HG03196 (cell line): ENCODE results near the gene ARHGAP24.
"Not testable (repeated sequence)": the region's sequence is repeated elsewhere in the genome, so short reads cannot be mapped to it uniquely, and the experiment has no call there.

Experiments used
- ATAC-seq: cut with Tn5 transposase; IDR thresholded peaks from one replicate; pipeline ENCODE4 v1.9.1; 2021; ENCODE audit not compliant: unreplicated experiment

Gene ARHGAP24

DNA sequence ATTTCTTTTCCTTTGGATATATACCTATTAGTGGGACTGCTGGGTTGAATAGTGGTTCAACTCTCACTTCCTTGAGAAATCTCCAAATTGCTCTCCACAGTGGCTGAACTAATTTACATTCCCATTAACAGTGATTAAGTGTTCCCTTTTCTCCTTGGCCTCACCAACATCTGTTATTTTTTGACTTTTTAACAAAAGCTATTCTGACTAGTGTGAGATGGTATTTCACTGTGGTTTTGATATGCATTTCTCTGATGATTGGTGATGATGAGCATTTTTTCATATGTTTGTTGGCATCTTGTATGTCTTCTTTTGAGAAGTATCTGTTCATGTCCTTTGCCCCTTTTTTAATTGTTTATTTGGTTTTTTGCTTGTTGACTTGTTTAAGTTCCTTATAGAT, 471.9 kb downstream of the ARHGAP24 start:
- no peak for ATAC-seq

DNA sequence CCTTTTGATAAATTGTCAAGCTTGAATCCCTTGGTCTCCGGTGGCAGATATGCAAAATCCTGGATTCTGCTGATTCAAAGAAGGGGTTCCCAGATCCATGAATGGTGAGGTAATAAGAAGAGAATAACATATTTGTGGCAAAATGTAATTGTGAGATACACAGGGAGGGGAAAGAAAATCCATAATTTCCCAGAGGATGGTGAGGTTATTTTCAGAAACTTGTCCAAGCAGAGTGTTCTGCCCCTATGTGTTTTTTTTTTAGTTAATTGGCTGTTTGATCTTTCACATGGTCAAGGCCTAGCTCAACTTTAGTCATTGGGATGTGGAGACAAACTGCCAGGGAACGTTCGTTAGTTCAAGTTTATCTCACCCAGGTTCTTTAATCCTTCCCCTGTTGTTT, 476.1 kb downstream of the ARHGAP24 start:
- no peak for ATAC-seq

DNA sequence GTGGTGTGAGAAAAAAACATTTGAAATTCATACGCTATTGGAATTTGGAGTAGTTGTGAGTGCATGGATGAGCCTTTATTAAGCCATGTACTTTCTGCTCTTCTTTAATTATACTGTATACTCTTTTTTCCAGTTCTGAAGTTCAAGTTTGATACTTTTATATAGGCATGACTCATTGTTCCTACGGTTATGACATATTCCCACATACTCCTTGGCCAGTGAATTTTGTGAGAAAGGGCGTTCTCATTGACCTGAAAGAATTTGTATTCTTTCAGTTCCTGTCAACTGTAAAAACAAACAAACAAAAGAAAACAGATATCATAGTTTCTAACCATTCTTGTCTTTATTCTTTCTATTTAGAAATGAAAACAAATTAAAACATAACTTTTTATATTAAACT, 477.6 kb downstream of the ARHGAP24 start:
- ATAC-seq, result no peak

DNA sequence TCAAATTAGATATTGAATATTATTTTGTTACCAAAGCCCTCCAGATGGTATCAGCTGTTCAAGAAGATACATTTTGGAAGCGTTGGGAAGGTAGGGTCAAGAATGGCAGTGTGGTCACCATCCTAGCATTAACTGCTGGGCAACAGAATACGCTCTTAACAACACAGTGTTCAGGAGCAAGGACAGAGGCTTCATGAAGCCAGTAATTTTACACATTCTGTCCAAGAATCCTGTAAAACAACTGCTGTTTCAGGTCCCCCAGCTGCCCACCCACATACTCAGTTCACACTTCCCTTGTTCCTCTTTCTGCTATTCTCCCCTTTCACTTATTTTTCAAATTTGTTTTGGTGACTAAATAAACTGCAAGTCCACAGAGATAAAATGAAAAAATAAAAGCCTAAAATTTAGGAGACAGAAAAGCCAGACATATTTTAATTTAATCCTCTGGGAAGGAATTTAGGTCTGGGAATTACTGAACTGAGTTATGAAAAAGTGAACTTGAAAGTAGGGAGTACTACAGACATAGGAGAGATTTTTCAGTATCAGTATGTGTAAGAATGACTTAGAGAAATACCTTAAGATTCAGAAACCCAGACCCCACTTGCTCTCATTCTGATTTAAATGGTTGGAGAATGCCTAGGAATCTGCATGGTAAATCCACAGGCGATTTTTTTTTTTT, 478.2 kb downstream of the ARHGAP24 start:
- ATAC-seq, result no peak

DNA sequence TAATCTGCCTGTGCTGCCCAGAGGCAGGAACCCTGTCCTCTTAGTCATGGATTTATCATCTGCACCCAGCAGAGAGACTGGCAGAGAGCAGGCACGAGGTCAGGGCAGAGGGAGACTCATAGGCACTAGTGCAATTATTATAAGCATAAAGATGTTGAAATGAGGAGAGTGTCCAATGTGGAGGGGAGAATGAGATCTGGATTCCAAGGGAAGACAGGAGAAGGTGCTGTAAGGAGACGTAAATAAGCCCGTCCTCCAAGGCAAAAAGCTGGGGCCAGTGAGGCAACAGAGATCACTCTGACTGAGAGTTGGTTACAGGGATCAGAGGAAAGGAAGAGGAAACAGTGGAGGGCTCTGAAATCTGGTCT, 478.7 kb downstream of the ARHGAP24 start:
- no peak for ATAC-seq

DNA sequence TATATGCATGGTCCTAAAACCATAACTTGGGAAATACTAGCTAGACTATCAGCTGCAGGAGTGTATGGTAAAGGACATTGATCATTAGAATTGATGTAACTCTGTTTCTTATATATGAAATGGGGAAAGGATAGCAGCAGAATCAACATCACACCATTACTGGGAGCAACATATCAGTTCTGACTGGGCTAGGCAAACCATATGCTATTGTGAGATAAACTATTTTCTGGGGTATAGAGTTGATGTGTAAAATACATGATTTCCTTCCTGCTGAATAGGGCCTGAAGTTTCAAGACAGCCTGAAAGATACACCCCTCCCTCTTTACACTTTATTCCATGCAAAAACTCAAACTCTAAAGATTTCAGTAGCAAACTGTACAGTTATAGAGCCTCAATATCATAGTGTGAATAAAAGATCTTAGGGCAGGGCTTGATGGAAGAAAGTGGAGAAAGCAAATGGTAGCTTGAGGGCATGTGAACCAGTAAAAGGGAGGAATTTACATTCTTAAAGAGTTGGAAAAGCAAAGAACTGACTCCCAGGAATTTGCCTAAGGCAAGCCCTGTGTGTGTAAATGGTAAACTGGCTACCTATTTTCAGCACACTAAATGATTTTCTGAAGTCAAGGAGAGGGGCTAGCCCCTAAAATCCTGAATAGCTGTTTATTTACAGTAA, 480.8 kb downstream of the ARHGAP24 start:
- no peak for ATAC-seq

DNA sequence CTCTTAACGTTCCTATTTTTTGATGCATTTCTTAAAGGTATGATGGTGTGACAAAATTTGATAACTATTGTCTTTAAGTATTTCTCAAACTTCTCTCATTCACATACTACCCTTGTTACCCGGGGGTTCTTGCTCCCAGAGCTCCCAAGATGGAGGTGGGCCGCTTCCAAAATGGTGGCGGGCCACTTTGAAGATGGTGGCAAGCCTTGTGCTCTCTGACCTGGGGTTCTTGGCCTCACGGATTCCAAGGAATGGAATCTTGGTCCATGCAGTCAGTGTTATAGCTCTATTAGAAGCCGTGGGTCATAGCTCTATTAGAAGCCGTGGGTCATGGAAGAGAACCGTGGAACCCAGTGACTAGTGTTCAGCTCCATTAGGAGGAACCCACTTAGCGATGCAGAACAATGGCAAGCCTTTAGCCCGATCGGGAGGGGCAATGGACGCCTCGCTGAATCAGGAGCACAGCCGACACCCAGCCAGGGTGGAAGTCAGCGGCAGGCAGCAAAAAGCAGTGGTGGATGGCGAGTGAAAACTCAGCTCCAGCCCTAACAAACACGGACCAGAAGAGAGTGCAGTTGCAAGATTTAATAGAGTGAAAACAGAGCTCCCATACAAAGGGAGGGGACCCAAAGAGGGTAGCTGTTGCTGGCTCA, 481.5 kb downstream of the ARHGAP24 start:
- ATAC-seq, result no peak

DNA sequence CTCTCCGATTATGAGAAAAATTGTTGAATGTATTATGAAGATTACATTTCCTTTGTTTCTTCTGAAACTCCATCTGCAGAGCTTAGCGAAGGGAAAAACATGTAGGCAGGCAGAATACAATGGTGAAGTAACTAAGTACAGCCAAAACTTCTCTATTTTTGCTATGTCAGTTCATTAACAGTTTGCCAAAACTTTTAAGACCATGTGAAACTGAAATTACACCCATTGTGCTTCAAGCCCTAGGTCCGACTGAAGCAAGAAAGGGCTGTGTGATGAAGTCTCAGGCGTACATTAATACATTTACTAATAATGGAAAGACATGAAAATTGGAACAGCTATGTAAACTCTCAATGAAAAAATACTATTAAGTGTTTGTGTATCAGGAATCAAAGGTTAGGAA, 486.9 kb downstream of the ARHGAP24 start:
- ATAC-seq, result no peak

DNA sequence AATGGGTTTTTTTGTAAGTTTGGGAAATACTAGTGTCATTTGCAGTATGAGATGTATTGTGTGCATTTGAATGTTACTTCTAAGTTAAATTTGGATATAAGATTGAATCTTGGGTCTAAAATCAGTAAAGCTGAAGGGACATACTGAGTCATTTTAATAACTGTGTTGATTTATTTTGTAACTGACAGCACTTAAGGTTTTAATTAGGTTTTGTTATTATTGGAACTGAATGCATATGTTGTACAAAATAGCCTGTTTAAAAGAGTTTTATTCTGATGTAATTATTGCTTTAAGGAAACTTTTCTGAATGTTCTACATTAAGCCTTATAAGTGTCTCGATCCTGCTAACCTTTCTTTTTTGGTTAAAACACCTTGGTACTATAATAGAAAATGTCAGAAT, 488.3 kb downstream of the ARHGAP24 start:
- ATAC-seq, result no peak

DNA sequence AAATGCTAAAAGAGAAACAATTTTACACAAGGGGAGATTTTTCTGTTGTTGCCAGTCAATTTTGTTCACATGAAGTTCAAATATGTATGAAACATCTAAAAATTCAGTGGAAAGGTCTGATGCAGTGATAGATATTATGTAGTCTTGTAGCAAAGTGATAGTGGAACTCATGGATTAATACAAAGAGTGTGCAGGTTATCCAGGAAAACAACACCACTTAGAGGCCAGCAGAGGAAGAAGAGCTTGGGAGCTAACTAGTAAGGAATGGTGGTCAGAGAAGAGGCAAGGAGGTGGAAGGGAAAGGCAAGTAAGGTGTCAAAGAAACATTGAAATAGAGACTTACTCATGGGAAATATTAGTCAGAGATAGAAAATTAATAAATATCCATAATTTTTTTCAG, 489.3 kb downstream of the ARHGAP24 start:
- no peak for ATAC-seq

DNA sequence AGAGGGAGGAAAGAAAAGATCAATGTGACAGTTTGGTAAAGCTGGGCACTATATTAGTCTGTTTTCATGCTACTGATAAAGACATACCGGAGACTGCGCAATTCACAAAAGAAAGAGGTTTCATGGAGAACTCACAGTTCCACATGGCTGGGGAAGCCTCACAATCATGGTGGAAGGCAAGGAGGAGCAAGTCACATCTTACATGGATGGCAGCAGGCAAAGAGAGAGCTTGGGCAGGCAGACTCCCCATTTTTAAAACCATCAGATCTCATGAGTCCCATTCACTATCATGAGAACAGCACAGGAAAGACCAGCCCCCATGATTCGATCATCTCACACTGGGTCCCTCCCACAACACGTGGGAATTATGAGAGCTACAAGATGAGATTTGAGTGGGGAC, 490.1 kb downstream of the ARHGAP24 start:
- not testable (repeated sequence) for ATAC-seq

DNA sequence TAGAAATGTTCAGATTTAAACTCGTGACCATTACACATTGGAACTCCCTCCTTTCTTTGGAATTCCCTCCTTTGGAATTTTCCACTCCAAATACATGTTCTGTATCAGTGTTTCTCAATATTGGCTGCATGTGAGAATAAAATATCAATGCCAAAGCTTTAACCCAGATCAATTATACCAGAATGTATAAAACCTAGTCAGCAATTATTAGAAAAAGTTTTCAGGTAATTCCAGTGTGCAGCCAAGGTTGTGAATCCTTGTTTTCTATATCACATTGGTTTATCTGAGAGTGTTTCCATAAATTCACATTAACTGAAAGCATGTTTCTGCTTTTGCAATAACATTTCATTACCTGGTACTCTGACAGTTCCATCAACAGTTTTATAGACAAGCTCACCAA, 490.6 kb downstream of the ARHGAP24 start:
- no peak for ATAC-seq

DNA sequence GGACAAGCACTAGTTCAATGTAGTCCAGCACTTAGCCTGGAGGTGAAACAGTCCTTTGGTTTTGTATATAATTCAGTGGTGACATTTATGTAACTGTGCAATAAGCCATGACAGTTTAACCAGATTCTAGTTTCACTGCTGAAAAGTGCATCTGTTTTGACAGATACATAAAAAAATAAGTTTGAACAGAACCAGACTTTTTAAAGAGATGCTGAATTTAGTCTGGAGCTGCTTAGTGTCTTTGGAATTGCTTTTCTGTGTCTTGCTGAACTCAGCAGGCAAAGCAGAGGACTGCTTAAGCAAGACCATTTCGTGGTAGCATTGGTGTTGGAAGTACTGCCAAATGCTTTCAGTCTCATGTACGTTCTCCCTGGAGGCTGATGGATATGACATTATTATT, 491.4 kb downstream of the ARHGAP24 start:
- no peak for ATAC-seq

DNA sequence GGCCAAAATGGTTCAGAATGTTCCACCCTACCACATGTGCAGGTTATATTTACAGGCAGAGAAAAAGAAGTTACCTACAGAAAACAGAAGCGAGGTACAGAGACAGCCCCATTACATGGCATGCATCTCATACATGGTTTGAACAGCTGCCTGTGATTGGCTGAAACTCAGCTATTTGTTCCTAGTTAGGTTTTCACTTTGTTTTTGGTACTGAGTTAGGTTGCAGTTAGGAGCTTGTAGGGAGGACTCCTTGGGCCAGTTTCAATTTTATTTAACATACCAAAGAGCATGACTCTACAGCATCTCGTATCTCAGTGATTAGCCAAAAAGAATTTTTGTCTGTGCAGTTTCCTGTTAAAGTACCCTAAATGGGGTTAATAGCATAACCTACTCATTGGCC, 492.9 kb downstream of the ARHGAP24 start:
- no peak for ATAC-seq

DNA sequence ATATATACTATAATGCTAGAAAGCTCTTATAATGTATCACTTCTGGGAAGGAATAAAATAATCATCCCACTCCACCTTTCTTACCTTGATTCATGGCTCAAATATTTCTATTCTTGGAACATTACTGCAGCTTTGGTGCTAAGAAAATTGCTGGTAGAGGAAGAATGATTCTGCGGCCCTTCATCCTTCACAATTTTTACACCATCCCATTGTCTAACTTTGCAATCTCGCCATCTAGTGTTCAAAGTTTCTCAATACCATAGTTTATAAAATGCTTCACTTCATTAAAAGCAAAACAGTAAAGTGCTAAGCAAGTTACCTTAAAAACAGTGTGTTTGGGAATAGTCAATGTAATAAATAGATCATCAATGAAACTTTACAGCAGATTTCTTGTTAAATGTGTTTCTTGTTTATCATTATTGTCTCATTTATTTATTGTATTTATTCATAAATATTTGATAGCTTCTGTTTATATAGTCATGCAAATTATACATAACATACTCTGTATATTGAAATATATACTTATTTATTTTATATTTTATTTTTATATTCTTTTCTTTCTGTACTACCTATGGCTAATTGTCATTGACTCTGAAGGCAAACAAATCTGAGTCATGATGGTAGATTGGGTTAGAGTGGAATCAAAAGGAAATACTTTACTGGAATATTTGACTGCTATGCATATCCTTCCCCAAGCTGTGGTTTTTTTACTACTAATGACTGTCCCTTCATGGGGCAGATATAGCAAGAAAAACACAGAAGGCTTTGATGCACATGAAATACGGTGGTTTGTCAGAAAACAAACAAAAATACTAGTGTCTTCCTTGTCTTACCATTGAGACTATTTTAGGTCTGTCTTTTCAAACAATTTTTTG, 494.2 kb downstream of the ARHGAP24 start:
- peak; percentile 46 for ATAC-seq

DNA sequence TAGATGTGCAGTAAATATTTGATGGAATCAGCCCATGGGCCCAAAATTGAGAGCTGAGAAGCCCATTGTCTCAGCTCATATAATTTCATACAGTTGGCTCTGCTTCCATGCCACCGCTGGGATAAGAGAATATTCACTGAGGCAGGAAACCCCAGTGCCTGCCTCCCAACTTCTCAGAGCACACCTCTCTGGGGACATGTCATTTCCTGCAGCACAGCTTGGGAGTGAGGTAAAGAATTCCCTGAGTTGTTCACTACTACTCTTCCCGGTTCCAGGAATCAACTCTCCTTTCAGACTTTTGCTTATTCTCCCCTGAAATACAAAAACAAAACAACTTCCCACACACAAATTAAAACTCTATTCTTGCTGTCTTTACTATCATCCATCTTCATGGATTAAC, 495.6 kb downstream of the ARHGAP24 start:
- ATAC-seq, result no peak

DNA sequence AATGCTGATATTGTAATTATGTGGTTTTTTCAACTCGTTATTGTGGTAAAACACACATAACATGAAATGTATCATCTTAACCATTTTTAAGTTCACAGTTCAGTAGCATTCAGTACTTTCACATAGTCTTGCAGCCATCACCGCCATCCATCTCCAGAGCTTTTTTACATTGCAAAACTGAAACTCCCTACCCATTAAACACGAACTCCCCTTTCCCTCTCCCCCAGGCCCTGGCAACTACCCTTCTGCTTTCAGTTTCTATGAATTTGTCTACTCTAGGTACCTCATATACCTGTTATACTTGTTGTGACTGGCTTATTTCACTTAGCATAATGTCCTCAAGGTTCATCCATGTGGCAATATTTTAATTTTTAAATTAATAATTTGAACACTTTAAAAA, 504.3 kb downstream of the ARHGAP24 start:
- peak; percentile 97 for ATAC-seq

DNA sequence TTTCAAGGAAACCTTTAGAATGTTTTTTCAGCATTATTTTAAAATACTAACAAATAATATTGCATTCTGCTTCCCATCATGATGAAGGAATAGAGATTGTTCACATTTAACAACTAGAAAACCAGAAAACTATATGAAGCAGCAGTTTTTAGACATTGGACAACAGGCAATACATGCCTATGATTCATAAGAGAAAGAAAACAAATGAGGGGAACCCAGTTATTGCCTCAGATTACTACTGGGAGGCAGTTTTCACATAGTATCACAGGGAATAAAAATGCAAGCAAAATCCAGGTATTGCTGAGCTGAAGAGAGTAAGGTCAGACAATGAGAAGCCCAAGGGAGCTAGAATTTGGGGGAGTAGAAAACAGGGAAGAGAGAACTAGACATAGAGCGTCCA, 511.3 kb downstream of the ARHGAP24 start:
- ATAC-seq, result no peak

DNA sequence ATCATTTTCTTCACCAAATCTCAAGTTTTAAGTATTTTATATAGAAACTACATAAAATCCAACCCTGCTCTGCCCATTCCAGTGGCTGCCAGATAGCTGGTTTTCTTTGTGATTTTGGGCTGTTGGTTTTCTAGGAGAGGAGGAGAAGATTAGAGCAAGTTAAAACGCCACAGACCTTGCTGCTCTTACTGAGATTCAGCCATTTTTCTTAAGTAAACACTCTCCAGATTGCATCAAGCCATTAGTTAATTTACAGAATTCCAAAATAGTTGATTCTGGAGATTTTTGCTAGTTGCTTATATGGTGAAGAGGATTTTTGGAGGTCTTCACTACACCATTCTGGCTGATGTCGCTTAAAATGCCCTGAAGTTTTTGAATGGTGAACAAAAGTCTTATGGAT, 518.7 kb downstream of the ARHGAP24 start:
- no peak for ATAC-seq

DNA sequence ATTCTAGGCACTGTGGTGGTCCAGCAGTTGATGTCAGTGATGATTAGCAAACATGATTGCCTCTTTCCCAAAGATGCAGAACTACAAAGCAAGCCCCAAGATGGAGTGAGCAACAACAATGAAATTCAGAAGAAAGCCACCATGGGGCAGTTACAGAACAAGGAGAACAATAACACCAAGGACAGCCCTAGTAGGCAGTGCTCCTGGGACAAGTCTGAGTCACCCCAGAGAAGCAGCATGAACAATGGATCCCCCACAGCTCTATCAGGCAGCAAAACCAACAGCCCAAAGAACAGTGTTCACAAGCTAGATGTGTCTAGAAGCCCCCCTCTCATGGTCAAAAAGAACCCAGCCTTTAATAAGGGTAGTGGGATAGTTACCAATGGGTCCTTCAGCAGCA, 519.6 kb downstream of the ARHGAP24 start:
- no peak for ATAC-seq

DNA sequence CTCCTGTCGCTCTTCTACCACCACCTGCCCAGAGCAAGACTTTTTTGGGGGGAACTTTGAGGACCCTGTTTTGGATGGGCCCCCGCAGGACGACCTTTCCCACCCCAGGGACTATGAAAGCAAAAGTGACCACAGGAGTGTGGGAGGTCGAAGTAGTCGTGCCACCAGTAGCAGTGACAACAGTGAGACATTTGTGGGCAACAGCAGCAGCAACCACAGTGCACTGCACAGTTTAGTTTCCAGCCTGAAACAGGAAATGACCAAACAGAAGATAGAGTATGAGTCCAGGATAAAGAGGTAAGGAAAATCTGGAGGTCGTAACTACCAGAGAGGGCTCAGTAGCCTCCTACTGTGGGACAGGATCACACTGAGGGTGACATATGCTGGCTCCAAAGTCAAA, 520.4 kb downstream of the ARHGAP24 start:
- ATAC-seq, result no peak

DNA sequence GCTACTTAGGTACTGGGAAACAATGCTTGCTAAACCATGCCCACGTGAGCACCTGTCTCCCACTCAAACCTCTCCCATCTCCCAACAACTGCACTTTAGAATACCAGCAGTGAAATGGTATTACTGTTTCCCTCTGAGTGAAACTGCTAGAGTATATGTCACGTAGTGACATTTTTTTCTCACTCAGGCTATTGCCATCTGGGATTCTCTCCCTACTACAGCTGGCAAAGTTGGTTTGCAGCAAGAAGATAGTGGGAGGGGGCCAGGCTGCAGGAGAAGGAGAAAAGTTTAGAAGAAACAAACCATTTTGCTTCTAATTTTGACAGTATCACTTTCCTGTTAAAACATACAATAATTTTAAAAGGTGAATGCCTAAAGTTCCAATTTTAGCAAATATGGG, 526.6 kb downstream of the ARHGAP24 start:
- ATAC-seq, result no peak
